ENCODE data around the gene DRAM2. TPM values are rescaled to one million over a fixed set of nuclear protein-coding genes. Genes with fewer than 3 reads are reported as not detected.

Gene DRAM2
- total RNA-seq, 5 donors from 2014 or later (not counting 1 experiment from before 2014, with no cell fraction given) = 28.5 to 36.7 (median 31.5) TPM

DNA sequence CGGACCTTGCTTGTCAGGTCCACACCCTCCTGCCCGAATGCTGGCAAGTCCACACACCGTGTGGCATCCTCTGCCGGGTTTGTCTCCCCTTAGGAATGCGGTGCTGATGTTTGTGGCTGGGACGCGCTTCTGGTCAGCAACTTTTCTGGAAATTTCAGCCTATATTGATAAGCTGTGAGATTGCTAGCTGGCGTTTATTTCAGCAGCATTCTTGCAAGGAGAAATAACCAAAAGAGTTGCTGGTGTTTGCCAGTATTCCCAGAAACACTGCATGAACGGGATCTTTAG, 731 bp upstream of the DRAM2 start:
- no peak for DNase-seq
- Mint-ChIP-seq H3K4me3 (peak overlapping the region; percentile 97 to 99 (median 98)), H3K4me1 (peaks cover 59 to 73% (median 63%) of the 10 kb centered on the region in 3 donors), H3K36me3 (peaks cover 12% of the 10 kb centered on the region), H3K27ac (peak overlapping the region in 1 of 2 donors; percentile 97), H3K9me3 (no peaks in the 10 kb centered on the region), H3K27me3 (no peaks in the 10 kb centered on the region)
- Histone ChIP-seq H3K4me3 (ENCODE audit: control insufficient read depth in 1 of 2, extremely low read depth in 1 of 2, low read length in 1 of 2) (peak overlapping the region; percentile 81 to 97), H3K9me3 (no peaks in the 10 kb centered on the region), H3K36me3 (ENCODE audit: control insufficient read depth in 2 of 2, extremely low read depth in 1 of 2, insufficient read depth in 1 of 2, low read length in 1 of 2) (peaks cover 0 to 6% of the 10 kb centered on the region in 2 donors), H3K4me1 (ENCODE audit: control insufficient read depth in 1 of 2, extremely low read depth in 1 of 2, insufficient read depth in 2 of 2, low read length in 2 of 2) (peaks cover 17 to 30% of the 10 kb centered on the region in 2 experiments), H3K27ac (ENCODE audit: low read length) (peak overlapping the region; percentile 91), H3K27me3 (replicated peaks in 1 of 2; ENCODE audit: control insufficient read depth in 2 of 2, extremely low read depth in 1 of 2, insufficient read depth in 2 of 2, low read length in 1 of 2) (no peaks in the 10 kb centered on the region)
- no peak for ATAC-seq (replicated peaks in 1 of 4)
- ChIA-PET POLR2A (no interaction called here), CTCF (interaction anchor here (0.6 kb wide), 2 partner anchors 479 to 779 kb away, joined by 3 read pairs; no protein-coding TSS in a partner anchor)
- WGBS (ENCODE audit: insufficient coverage) = 2% methylated on average over 5 of the region's 9 CpGs

- H3K27ac Mint-ChIP-seq = peak overlapping the region; percentile 96 to 98
- ChIA-PET CTCF (interaction anchor here in 1 of 2 donors (0.5 to 1.4 kb wide), 7 partner anchors 11 to 1074 kb away, joined by 3 to 4 read pairs (median 3); no protein-coding TSS in a partner anchor), POLR2A (interaction anchor here in 1 of 2 donors (1.0 kb wide), 1 partner anchor 11 kb away, joined by 3 read pairs; no protein-coding TSS in a partner anchor)
- H3K36me3 Mint-ChIP-seq = peaks cover 17% of the 10 kb centered on the region
- H3K27me3 Mint-ChIP-seq = no peaks in the 10 kb centered on the region
- 2% methylated on average over 13 of the region's 33 CpGs for WGBS (ENCODE audit: insufficient coverage)
- no peaks in the 10 kb centered on the region for H3K9me3 Mint-ChIP-seq
- H3K9me3 ChIP-seq = no peaks in the 10 kb centered on the region
- peaks cover 0 to 8% of the 10 kb centered on the region in 2 donors for H3K36me3 ChIP-seq (ENCODE audit: control insufficient read depth in 2 of 2, extremely low read depth in 1 of 2, insufficient read depth in 1 of 2, low read length in 1 of 2)
- ATAC-seq (replicated peaks in 1 of 4) (peak; percentile 63 to 71 (median 68)), DNase-seq (peak in 28 of 35 experiments; percentile 1 to 70 (median 42))
- peaks cover 61 to 73% (median 66%) of the 10 kb centered on the region in 3 donors for H3K4me1 Mint-ChIP-seq
- peaks cover 15 to 30% of the 10 kb centered on the region in 2 experiments for H3K4me1 ChIP-seq (ENCODE audit: control insufficient read depth in 1 of 2, extremely low read depth in 1 of 2, insufficient read depth in 2 of 2, low read length in 2 of 2)
- H3K27me3 ChIP-seq (replicated peaks in 1 of 2; ENCODE audit: control insufficient read depth in 2 of 2, extremely low read depth in 1 of 2, insufficient read depth in 2 of 2, low read length in 1 of 2) = no peaks in the 10 kb centered on the region
- peak overlapping the region; percentile 91 for H3K27ac ChIP-seq (ENCODE audit: low read length)
- peak overlapping the region; percentile 81 to 97 for H3K4me3 ChIP-seq (ENCODE audit: control insufficient read depth in 1 of 2, extremely low read depth in 1 of 2, low read length in 1 of 2)
- H3K4me3 Mint-ChIP-seq = peak overlapping the region; percentile 97 to 99 (median 98)
Measured at GRCh38 chr1:111139324-111139955, 453 bp downstream of the DRAM2 start.

DNA sequence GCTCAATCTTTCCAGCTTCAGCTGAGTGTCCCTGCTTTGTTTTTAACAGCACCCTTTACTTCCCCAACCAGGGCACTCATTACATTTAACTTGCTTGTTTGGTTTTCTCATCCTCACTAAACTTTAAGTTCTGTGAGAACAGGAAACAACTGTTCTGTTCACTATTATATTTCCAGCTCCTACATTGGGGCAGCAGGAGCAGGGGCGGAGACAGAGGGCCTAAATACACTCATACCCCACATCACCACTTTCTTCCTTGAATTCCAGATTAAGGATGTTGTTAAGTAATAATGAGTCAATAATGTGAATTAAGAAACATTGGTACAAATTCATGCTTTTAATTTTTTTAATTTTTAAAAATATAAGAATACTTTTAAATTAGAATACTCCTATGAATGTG, 6.0 kb downstream of the DRAM2 start:
- Mint-ChIP-seq H3K36me3 (peaks cover 31% of the 10 kb centered on the region), H3K27ac (peak overlapping the region in 1 of 2 donors; percentile 47), H3K9me3 (no peaks in the 10 kb centered on the region), H3K27me3 (no peaks in the 10 kb centered on the region), H3K4me3 (no peak overlapping the region), H3K4me1 (peaks cover 36 to 45% (median 39%) of the 10 kb centered on the region in 3 donors)
- Histone ChIP-seq H3K4me3 (ENCODE audit: control insufficient read depth in 1 of 2, extremely low read depth in 1 of 2, low read length in 1 of 2) (no peak overlapping the region), H3K9me3 (no peaks in the 10 kb centered on the region), H3K36me3 (ENCODE audit: control insufficient read depth in 2 of 2, extremely low read depth in 1 of 2, insufficient read depth in 1 of 2, low read length in 1 of 2) (peaks cover 0 to 18% of the 10 kb centered on the region in 2 donors), H3K4me1 (ENCODE audit: control insufficient read depth in 1 of 2, extremely low read depth in 1 of 2, insufficient read depth in 2 of 2, low read length in 2 of 2) (peaks cover 5 to 7% of the 10 kb centered on the region in 2 experiments), H3K27me3 (replicated peaks in 1 of 2; ENCODE audit: control insufficient read depth in 2 of 2, extremely low read depth in 1 of 2, insufficient read depth in 2 of 2, low read length in 1 of 2) (no peaks in the 10 kb centered on the region), H3K27ac (ENCODE audit: low read length) (no peak overlapping the region)
- ChIA-PET CTCF (no interaction called here), POLR2A (no interaction called here)
- ATAC-seq (replicated peaks in 1 of 4) (no peak), DNase-seq (no peak)
- no CpG with 5 or more reads among the region's 1 CpG for WGBS (ENCODE audit: insufficient coverage)

DNA sequence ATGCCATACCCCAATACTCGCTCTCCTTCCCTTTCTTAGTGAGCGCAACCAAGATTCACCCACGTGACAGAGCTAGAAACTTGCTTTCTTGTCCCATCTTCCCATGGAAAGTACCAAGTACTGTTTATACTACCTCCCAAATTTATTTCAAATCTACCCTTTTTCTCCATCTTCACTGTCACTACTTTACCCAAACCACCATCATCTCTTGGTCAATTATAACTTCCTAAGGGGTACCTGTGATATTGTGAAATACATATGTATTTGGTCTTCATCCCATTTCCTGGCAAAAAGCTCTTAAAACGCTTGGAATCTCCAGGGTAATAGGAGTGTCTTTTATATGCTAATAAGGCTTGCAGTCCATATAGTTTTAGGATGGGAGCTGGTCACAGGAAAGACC, 8.2 kb downstream of the DRAM2 start:
- 93% methylated on average over 3 of the region's 4 CpGs for WGBS (ENCODE audit: insufficient coverage)
- no peaks in the 10 kb centered on the region for H3K9me3 Mint-ChIP-seq
- no peak for DNase-seq
- peaks cover 42 to 45% (median 43%) of the 10 kb centered on the region in 3 donors for H3K4me1 Mint-ChIP-seq
- ChIA-PET CTCF (no interaction called here), POLR2A (interaction anchor here in 1 of 2 donors (0.6 kb wide), 1 partner anchor 1562 kb away, joined by 3 read pairs; no protein-coding TSS in a partner anchor)
- no peaks in the 10 kb centered on the region for H3K27me3 Mint-ChIP-seq
- Histone ChIP-seq H3K36me3 (ENCODE audit: control insufficient read depth in 2 of 2, extremely low read depth in 1 of 2, insufficient read depth in 1 of 2, low read length in 1 of 2) (peaks cover 0 to 27% of the 10 kb centered on the region in 2 donors), H3K27me3 (replicated peaks in 1 of 2; ENCODE audit: control insufficient read depth in 2 of 2, extremely low read depth in 1 of 2, insufficient read depth in 2 of 2, low read length in 1 of 2) (no peaks in the 10 kb centered on the region), H3K27ac (ENCODE audit: low read length) (no peak overlapping the region), H3K9me3 (no peaks in the 10 kb centered on the region), H3K4me1 (ENCODE audit: control insufficient read depth in 1 of 2, extremely low read depth in 1 of 2, insufficient read depth in 2 of 2, low read length in 2 of 2) (peaks cover 0 to 6% of the 10 kb centered on the region in 2 experiments), H3K4me3 (ENCODE audit: control insufficient read depth in 1 of 2, extremely low read depth in 1 of 2, low read length in 1 of 2) (no peak overlapping the region)
- H3K4me3 Mint-ChIP-seq = no peak overlapping the region
- no peak overlapping the region for H3K27ac Mint-ChIP-seq
- peaks cover 46% of the 10 kb centered on the region for H3K36me3 Mint-ChIP-seq
- no peak for ATAC-seq (replicated peaks in 1 of 4)

- no peak overlapping the region for H3K4me3 ChIP-seq (ENCODE audit: control insufficient read depth in 1 of 2, extremely low read depth in 1 of 2, low read length in 1 of 2)
- Mint-ChIP-seq H3K27me3 (no peaks in the 10 kb centered on the region), H3K27ac (peak overlapping the region in 1 of 2 donors; percentile 55), H3K4me1 (peaks cover 35 to 40% (median 40%) of the 10 kb centered on the region in 3 donors), H3K36me3 (peaks cover 47% of the 10 kb centered on the region), H3K4me3 (no peak overlapping the region), H3K9me3 (no peaks in the 10 kb centered on the region)
- no peaks in the 10 kb centered on the region for H3K9me3 ChIP-seq
- no peak for ATAC-seq (replicated peaks in 1 of 4)
- H3K27me3 ChIP-seq (replicated peaks in 1 of 2; ENCODE audit: control insufficient read depth in 2 of 2, extremely low read depth in 1 of 2, insufficient read depth in 2 of 2, low read length in 1 of 2) = no peaks in the 10 kb centered on the region
- no peak for DNase-seq
- WGBS (ENCODE audit: insufficient coverage) = no CpG with 5 or more reads among the region's 1 CpG
- H3K4me1 ChIP-seq (ENCODE audit: control insufficient read depth in 1 of 2, extremely low read depth in 1 of 2, insufficient read depth in 2 of 2, low read length in 2 of 2) = peaks cover 0 to 6% of the 10 kb centered on the region in 2 experiments
- ChIA-PET CTCF (no interaction called here), POLR2A (interaction anchor here in 1 of 2 donors (0.7 kb wide), 1 partner anchor 59 kb away, joined by 4 read pairs; no protein-coding TSS in a partner anchor)
- H3K36me3 ChIP-seq (ENCODE audit: control insufficient read depth in 2 of 2, extremely low read depth in 1 of 2, insufficient read depth in 1 of 2, low read length in 1 of 2) = peaks cover 0 to 36% of the 10 kb centered on the region in 2 donors
- H3K27ac ChIP-seq (ENCODE audit: low read length) = no peak overlapping the region
Measured at GRCh38 chr1:111129376-111129775, 10.5 kb downstream of the DRAM2 start.

- Histone ChIP-seq H3K4me1 (ENCODE audit: control insufficient read depth in 1 of 2, extremely low read depth in 1 of 2, insufficient read depth in 2 of 2, low read length in 2 of 2) (peaks cover 0 to 6% of the 10 kb centered on the region in 2 experiments), H3K27me3 (replicated peaks in 1 of 2; ENCODE audit: control insufficient read depth in 2 of 2, extremely low read depth in 1 of 2, insufficient read depth in 2 of 2, low read length in 1 of 2) (no peaks in the 10 kb centered on the region), H3K9me3 (no peaks in the 10 kb centered on the region), H3K4me3 (ENCODE audit: control insufficient read depth in 1 of 2, extremely low read depth in 1 of 2, low read length in 1 of 2) (no peak overlapping the region), H3K27ac (ENCODE audit: low read length) (no peak overlapping the region), H3K36me3 (ENCODE audit: control insufficient read depth in 2 of 2, extremely low read depth in 1 of 2, insufficient read depth in 1 of 2, low read length in 1 of 2) (peaks cover 4 to 47% of the 10 kb centered on the region in 2 donors)
- Mint-ChIP-seq H3K9me3 (no peaks in the 10 kb centered on the region), H3K36me3 (peaks cover 55% of the 10 kb centered on the region), H3K27ac (peak overlapping the region in 1 of 2 donors; percentile 53), H3K4me1 (peaks cover 39 to 42% (median 41%) of the 10 kb centered on the region in 3 donors), H3K27me3 (no peaks in the 10 kb centered on the region), H3K4me3 (no peak overlapping the region)
- ChIA-PET CTCF (no interaction called here), POLR2A (no interaction called here)
- no CpG with 5 or more reads among the region's 3 CpGs for WGBS (ENCODE audit: insufficient coverage)
- DNase-seq = no peak
- no peak for ATAC-seq (replicated peaks in 1 of 4)
Measured at GRCh38 chr1:111127923-111128643, 11.8 kb downstream of the DRAM2 start.

Data from T-cell (primary cell).